WERI-Rb-1 (cell line): Measurements from ENCODE around the gene DUSP23.

Source experiments
- DNase-seq: peaks from one replicate; pipeline ENCODE4 v3.0.0-alpha.2; 2020
- H3K27ac ChIP-seq: fragments of 250-450 bp; sonication (Bioruptor Pico); 2 replicates; pipeline ENCODE4 v1.5.1; 2020; ENCODE audit warnings: mild to moderate bottlenecking, moderate library complexity
- H3K27me3 ChIP-seq: fragments of 250-450 bp; sonication (Bioruptor Pico); 2 replicates; pipeline ENCODE4 v1.5.1; 2021; ENCODE audit warnings: mild to moderate bottlenecking, low read depth, moderate library complexity; ENCODE audit not compliant: insufficient read depth, severe bottlenecking
- H3K36me3 ChIP-seq: fragments of 250-450 bp; sonication (Bioruptor Pico); 2 replicates; pipeline ENCODE4 v1.5.1; 2020; ENCODE audit warnings: mild to moderate bottlenecking, moderate library complexity
- H3K4me3 ChIP-seq: 2 replicates; pipeline ENCODE4 v1.5.1; 2011; ENCODE audit warnings: low read depth, mild to moderate bottlenecking, control low read depth, low read length
- H3K9me3 ChIP-seq: fragments of 250-450 bp; sonication (Bioruptor Pico); 2 replicates; pipeline ENCODE4 v1.5.1; 2021; ENCODE audit warnings: mild to moderate bottlenecking, moderate library complexity; ENCODE audit not compliant: severe bottlenecking
- TF ChIP-seq, protein P1 (sequence below): IDR thresholded peaks from 2 replicates; pipeline ENCODE4 v1.5.1; 2011; ENCODE audit warnings: low read depth, mild to moderate bottlenecking, control low read depth, inconsistent platforms, low read length

The DUSP23 gene

DNA sequence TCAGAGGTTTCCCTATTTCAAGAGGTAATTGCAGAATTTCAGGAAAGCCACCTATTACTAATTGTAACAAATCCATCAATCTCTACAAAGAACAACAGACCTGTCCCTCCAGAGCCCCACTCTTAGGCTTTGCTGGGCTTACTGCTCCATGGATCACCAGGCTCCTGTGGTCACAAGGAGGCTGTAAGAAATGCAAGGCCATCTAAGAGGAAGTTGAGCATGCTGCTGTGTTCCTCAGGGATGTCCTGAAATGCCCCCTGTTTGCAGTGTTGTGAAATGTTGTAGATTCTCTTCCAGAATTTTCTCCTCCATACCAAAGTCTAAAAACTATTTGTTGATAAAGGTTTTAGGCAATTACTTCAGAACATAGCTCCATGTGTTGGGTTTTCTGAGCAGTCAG lies 24.4 kb upstream of the DUSP23 start:
- Histone ChIP-seq H3K36me3 (no peaks in the 10 kb centered on the region), H3K27me3 (peaks cover 82% of the 10 kb centered on the region), H3K9me3 (no peaks in the 10 kb centered on the region)

DNA sequence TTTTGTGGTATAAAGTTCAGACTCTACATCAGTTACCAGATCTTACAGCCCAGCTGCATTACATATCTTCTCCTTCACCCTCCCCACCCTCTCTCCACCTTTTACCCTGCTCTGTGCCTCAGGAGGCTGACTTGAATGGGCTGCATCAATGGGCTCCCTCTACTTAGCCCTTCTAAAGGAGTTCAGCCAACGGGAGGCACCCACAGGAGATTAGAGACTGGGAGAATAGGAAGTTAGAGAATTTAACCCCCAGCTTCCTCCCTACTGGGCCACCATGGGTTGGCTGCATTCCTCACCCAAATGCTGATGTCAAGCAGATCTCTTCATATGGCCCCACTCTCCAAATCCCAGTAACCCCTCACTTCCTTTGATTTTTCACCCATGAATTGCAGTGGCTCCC lies 17.1 kb upstream of the DUSP23 start:
- Histone ChIP-seq H3K9me3 (peaks cover 6% of the 10 kb centered on the region), H3K27me3 (peaks cover 67% of the 10 kb centered on the region), H3K4me3 (no peak overlapping the region), H3K27ac (no peak overlapping the region), H3K36me3 (no peaks in the 10 kb centered on the region)
- no peak for DNase-seq
- TF ChIP-seq, protein P1, sequence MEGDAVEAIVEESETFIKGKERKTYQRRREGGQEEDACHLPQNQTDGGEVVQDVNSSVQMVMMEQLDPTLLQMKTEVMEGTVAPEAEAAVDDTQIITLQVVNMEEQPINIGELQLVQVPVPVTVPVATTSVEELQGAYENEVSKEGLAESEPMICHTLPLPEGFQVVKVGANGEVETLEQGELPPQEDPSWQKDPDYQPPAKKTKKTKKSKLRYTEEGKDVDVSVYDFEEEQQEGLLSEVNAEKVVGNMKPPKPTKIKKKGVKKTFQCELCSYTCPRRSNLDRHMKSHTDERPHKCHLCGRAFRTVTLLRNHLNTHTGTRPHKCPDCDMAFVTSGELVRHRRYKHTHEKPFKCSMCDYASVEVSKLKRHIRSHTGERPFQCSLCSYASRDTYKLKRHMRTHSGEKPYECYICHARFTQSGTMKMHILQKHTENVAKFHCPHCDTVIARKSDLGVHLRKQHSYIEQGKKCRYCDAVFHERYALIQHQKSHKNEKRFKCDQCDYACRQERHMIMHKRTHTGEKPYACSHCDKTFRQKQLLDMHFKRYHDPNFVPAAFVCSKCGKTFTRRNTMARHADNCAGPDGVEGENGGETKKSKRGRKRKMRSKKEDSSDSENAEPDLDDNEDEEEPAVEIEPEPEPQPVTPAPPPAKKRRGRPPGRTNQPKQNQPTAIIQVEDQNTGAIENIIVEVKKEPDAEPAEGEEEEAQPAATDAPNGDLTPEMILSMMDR: no peak

More for the DNA sequence above, 24.4 kb upstream of the DUSP23 start:
- H3K27ac ChIP-seq: no peak overlapping the region
- TF ChIP-seq, protein P1: no peak
- DNase-seq: no peak
- H3K4me3 ChIP-seq: no peak overlapping the region

DNA sequence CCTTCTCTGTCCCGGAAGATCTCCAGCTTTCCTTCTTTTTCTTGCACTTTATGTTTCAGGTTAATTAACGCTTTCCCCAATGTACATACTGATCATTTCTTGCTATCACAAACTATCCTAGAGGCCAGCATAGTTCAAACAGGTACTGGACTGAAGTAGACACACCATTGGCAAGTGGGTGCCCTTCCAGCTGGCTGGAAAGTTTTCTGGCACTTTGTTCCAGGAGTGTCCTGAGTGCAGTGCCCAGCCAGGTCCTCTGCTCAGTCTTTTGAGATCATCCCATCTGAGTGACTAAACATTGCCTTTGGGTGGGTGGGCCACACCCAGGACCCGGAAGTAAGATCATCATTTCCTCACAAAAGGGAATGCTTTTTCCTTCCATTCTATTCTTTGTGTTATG lies 15.0 kb upstream of the DUSP23 start:
- Histone ChIP-seq H3K36me3 (no peaks in the 10 kb centered on the region), H3K27ac (no peak overlapping the region), H3K4me3 (no peak overlapping the region), H3K9me3 (peaks cover 10% of the 10 kb centered on the region), H3K27me3 (peaks cover 70% of the 10 kb centered on the region)
- DNase-seq: no peak
- TF ChIP-seq, protein P1: no peak

DNA sequence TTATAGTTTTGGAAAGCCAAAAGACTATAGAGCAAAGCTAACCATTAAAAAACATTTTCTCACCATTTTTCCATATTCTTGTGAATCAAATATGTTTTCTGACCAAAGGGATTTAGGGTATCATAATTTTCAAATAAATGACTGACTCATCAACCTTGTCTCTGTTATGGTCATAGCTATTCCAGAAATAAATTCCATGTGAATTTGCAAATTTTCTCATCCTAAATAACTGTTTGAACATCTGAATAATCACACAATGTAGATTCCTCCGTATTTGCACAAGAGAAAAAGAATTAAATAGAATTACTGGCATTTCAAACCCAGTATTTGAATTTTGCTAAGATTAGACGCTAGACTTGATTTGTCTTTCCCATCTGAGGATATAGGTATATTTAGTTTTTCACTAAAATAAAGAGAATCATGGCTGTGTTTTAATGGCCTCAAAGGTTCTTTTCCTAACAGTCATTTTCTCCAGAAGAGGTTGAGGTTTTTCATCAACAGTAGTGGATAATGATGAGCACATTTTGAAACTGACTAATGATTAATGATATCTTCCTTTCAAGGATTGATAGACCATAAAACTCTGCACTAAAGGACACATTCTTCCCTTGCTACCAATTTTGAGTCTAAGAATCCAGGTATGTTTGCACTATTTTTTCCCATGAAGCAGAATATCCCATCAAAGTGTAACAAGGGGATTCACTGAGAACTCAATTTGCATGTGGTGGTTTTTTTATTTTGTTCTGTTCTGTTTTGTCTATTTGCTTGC lies 9.5 kb upstream of the DUSP23 start:
- Histone ChIP-seq H3K27ac (no peak overlapping the region), H3K9me3 (peaks cover 10% of the 10 kb centered on the region), H3K36me3 (no peaks in the 10 kb centered on the region), H3K27me3 (peaks cover 86% of the 10 kb centered on the region), H3K4me3 (no peak overlapping the region)
- TF ChIP-seq, protein P1: no peak
- no peak for DNase-seq

DNA sequence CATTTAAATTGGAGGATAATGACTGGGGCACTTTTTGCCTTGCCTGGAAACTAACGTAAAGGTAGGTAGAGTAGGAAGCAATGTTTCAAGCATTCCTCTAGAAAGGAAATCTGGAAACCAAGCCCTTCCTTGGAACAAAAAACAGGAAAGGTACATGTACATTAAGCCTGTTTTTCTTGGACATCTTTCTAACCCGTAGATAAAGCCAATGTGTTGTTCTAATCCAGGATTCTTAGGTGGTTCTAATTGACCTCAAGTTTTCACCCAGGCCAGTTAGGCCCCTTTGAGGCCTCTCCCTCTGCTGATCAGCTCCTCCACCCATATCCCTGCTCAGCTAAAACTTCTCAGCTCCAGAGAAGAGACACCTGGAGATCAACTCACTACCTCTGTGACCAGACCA lies 6.3 kb upstream of the DUSP23 start:
- no peak overlapping the region for H3K4me3 ChIP-seq
- no peak overlapping the region for H3K27ac ChIP-seq
- DNase-seq: no peak

More for the DNA sequence above, 6.3 kb upstream of the DUSP23 start:
- peaks cover 92% of the 10 kb centered on the region for H3K27me3 ChIP-seq
- peaks cover 2% of the 10 kb centered on the region for H3K9me3 ChIP-seq
- TF ChIP-seq, protein P1: no peak
- H3K36me3 ChIP-seq: no peaks in the 10 kb centered on the region
